Measurements from ENCODE around the gene MRPS11.

Gene MRPS11

DNA sequence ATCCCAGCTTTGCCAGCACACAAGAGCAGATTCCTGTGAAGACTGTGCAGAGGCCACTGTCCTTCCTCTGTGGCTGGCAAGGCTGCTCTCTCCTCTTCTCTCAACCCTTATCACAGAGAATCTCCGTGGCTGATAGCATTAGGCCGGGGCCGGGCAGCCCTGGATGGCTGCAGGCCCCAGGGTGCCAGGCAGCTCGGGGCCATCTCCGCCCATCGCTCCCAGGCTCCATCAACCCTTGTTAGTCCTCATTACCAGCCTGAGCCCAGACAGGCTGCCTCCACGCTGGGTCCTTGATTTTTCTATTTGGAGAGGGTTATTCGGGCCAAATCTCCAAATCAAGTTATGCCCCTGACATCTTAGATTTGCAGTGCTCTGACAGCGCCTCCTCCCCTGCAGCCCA, 39.5 kb upstream of the MRPS11 start:
- no peaks in the 10 kb centered on the region for H4K20me1 ChIP-seq (ENCODE audit: insufficient read depth)
- H3K9ac ChIP-seq: no peak overlapping the region
- no peaks in the 10 kb centered on the region for H3K4me1 ChIP-seq (ENCODE audit: low read depth, poor library complexity, severe bottlenecking)
- H3K4me3 ChIP-seq (IDR thresholded peaks at IDR 0.05; ENCODE audit: insufficient read depth, low read depth, low read length): no peak overlapping the region
- no peaks in the 10 kb centered on the region for H3K79me2 ChIP-seq (ENCODE audit: insufficient read depth, low read depth)
- no peaks in the 10 kb centered on the region for H3K36me3 ChIP-seq (ENCODE audit: insufficient read depth)
- no peak overlapping the region for H3K27ac ChIP-seq
- no peak overlapping the region for H3K4me2 ChIP-seq
- H3K27me3 ChIP-seq (ENCODE audit: insufficient read depth, low read depth): no peaks in the 10 kb centered on the region
- no peak overlapping the region for H2AFZ ChIP-seq (ENCODE audit: low read depth)
- TF ChIP-seq, protein P1, sequence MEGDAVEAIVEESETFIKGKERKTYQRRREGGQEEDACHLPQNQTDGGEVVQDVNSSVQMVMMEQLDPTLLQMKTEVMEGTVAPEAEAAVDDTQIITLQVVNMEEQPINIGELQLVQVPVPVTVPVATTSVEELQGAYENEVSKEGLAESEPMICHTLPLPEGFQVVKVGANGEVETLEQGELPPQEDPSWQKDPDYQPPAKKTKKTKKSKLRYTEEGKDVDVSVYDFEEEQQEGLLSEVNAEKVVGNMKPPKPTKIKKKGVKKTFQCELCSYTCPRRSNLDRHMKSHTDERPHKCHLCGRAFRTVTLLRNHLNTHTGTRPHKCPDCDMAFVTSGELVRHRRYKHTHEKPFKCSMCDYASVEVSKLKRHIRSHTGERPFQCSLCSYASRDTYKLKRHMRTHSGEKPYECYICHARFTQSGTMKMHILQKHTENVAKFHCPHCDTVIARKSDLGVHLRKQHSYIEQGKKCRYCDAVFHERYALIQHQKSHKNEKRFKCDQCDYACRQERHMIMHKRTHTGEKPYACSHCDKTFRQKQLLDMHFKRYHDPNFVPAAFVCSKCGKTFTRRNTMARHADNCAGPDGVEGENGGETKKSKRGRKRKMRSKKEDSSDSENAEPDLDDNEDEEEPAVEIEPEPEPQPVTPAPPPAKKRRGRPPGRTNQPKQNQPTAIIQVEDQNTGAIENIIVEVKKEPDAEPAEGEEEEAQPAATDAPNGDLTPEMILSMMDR (conservative IDR thresholded peaks at IDR 0.05; ENCODE audit: low read depth, low read length): no peak

DNA sequence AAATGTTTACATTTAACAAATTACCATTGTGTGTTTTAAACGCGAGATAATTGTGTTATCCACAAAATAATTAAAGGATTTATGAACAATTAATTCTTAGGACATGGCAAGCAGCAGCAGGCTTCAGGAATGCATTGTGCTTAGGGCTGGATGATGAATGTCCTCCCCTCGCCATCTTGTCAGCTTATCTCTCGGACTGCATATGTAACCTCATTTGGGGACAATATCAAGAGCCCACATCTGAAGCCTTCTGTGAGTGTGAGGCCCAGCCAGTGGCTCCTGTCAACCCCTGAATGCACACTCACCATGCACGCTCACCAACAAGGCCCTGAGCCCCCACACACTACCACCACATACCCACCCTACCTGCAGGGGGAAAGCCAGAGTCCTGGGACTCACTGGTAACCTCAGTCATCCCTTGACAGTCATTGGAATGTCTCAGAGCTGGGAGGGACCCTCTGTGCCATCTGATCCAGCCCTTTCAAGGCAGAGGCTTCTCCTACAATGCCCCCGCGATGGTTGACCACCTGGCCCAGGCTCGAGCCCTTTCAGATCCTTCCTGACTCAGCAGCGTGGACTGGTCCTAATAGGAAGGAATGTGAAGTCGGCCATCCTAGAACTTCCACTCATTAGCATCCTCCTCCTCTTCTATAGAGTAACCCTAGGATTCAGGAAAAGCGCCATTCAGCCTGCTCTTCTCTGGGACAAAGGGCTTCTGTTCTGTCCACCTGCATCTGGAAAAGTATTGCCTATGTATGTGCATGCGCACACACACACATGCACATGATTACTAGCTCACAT, 38.5 kb upstream of the MRPS11 start:
- TF ChIP-seq, protein P1 (conservative IDR thresholded peaks at IDR 0.05; ENCODE audit: low read depth, low read length): no peak
- Histone ChIP-seq H3K27me3 (ENCODE audit: insufficient read depth, low read depth) (no peaks in the 10 kb centered on the region), H4K20me1 (ENCODE audit: insufficient read depth) (no peaks in the 10 kb centered on the region), H3K4me3 (IDR thresholded peaks at IDR 0.05; ENCODE audit: insufficient read depth, low read depth, low read length) (no peak overlapping the region), H3K4me2 (no peak overlapping the region), H2AFZ (ENCODE audit: low read depth) (no peak overlapping the region), H3K36me3 (ENCODE audit: insufficient read depth) (no peaks in the 10 kb centered on the region), H3K79me2 (ENCODE audit: insufficient read depth, low read depth) (no peaks in the 10 kb centered on the region), H3K9ac (no peak overlapping the region), H3K4me1 (ENCODE audit: low read depth, poor library complexity, severe bottlenecking) (no peaks in the 10 kb centered on the region), H3K27ac (no peak overlapping the region)

DNA sequence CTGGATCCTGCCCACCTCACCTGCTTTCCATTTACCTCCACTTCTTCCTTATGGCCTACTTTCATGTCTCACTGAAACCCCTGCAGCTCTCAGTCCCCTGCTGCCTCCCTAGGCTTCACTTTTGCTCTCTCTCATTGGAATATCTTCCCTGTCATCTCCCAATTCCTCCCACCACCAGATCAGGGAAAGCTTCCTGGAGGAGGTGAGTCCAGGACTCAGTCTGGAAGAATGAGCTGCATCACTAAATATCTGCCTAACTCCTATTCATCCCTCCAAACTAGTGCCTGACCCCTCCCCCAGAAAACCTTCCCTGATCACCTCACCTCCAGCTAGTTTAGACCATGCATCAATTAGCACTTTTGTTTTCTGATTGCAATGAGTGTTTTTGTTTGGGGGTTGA, 37.5 kb upstream of the MRPS11 start:
- no peaks in the 10 kb centered on the region for H3K27me3 ChIP-seq (ENCODE audit: insufficient read depth, low read depth)
- H3K4me3 ChIP-seq (IDR thresholded peaks at IDR 0.05; ENCODE audit: insufficient read depth, low read depth, low read length): no peak overlapping the region
- H4K20me1 ChIP-seq (ENCODE audit: insufficient read depth): no peaks in the 10 kb centered on the region
- H3K79me2 ChIP-seq (ENCODE audit: insufficient read depth, low read depth): no peaks in the 10 kb centered on the region
- TF ChIP-seq, protein P1 (conservative IDR thresholded peaks at IDR 0.05; ENCODE audit: low read depth, low read length): no peak
- H3K4me2 ChIP-seq: no peak overlapping the region
- H3K4me1 ChIP-seq (ENCODE audit: low read depth, poor library complexity, severe bottlenecking): no peaks in the 10 kb centered on the region
- H3K27ac ChIP-seq: no peak overlapping the region
- no peak overlapping the region for H2AFZ ChIP-seq (ENCODE audit: low read depth)
- H3K36me3 ChIP-seq (ENCODE audit: insufficient read depth): no peaks in the 10 kb centered on the region
- no peak overlapping the region for H3K9ac ChIP-seq

DNA sequence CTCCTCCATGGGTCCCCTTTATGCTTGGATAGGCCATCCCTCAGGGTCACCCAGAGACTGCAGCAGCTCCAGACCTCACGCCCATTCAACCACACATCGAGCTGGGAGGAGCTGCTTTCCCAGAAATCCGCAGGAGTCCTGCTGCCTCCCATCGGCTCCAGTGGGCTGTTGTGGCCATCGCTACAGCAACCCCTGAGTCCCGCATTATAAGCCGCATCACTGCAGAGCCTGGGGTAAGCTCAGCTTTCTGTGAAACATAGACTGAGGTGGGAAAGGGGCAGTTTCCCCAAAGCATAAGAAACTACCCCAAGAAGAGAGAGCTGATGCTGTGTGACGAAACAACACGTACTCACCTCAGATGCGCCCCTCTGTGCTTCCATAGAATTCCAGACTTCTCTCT, 36.1 kb upstream of the MRPS11 start:
- Histone ChIP-seq H3K9ac (no peak overlapping the region), H3K4me1 (ENCODE audit: low read depth, poor library complexity, severe bottlenecking) (no peaks in the 10 kb centered on the region), H3K79me2 (ENCODE audit: insufficient read depth, low read depth) (no peaks in the 10 kb centered on the region), H3K27me3 (ENCODE audit: insufficient read depth, low read depth) (no peaks in the 10 kb centered on the region), H3K4me2 (no peak overlapping the region), H4K20me1 (ENCODE audit: insufficient read depth) (no peaks in the 10 kb centered on the region), H3K36me3 (ENCODE audit: insufficient read depth) (no peaks in the 10 kb centered on the region), H3K4me3 (IDR thresholded peaks at IDR 0.05; ENCODE audit: insufficient read depth, low read depth, low read length) (no peak overlapping the region), H3K27ac (no peak overlapping the region), H2AFZ (ENCODE audit: low read depth) (no peak overlapping the region)
- TF ChIP-seq, protein P1 (conservative IDR thresholded peaks at IDR 0.05; ENCODE audit: low read depth, low read length): no peak
